NOMO-1 treated with dmso at 0.1 percent for 144 hours (cell line): Measurements from ENCODE around the gene FBXL17.

ENCODE experiments used
- DNase-seq: peaks from one replicate; lab custom pipeline; 2025; ENCODE audit not compliant: unreplicated experiment; lab: John Stamatoyannopoulos, UW

FBXL17 gene

DNA sequence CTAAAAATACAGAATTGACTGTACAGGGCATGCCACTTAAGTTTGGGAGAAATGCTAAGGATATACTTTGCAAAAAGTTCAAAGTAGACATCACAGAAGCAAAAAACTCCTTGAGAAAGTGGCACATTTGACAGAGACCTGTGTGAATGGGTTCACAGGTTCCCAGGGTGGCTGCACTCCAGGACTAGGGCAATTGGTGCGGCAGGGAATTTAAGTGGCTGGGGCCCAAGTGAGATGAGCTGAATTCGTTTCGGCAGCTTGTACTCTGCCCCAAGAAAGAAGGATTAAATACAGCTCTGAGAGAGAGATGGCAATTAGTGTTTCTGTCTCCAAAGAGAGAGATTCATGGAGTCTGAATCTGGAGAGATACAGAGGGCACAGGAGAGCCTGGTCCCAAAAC is 280.1 kb downstream of the FBXL17 start:
- no peak for DNase-seq

DNA sequence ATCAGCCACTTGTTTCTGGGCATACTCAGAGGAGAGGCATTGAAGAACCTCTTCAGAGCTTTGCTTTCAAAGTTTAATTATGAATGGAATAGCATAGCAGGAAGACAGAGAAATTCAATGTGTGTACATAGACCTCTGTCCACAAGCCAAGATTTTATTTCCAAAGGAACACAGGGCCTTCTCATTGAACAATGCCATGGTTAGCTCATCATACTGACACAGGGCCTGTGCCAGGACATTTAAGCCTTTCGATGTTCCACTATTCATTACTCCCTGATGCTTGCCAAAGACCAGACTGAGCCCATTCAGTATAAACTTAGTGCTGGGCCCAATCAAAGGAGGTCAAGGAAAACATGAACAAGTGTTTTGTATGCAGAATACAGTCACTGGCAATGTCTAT is 280.8 kb downstream of the FBXL17 start:
- no peak for DNase-seq

GRCh38 chr5:108094800-108095199 is 287.1 kb downstream of the FBXL17 start:
- no peak for DNase-seq

DNA sequence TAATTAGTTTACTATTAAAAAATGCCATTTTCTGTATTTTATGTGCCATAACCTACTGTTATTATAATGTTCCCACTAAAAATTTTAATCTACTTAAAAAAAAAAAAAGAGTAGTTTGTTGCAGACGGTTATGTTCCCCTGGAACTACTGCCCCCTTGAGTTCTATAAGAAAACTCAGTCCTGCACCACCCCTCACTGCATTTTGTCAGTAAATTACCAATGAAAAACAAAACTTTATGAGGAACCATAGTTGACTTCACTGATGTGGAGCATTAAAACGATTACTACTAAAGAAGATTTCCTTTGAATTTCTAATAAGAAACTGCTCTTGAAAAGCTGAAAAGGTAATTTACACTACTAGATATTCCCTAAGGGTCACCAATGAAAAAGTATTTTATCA is 288.7 kb downstream of the FBXL17 start:
- DNase-seq, result no peak

- no peak for DNase-seq
These were observed 291.0 kb downstream of the FBXL17 start for GRCh38 chr5:108090946-108091345.

GRCh38 chr5:108084105-108084504 is 297.8 kb downstream of the FBXL17 start:
- no peak for DNase-seq

DNA sequence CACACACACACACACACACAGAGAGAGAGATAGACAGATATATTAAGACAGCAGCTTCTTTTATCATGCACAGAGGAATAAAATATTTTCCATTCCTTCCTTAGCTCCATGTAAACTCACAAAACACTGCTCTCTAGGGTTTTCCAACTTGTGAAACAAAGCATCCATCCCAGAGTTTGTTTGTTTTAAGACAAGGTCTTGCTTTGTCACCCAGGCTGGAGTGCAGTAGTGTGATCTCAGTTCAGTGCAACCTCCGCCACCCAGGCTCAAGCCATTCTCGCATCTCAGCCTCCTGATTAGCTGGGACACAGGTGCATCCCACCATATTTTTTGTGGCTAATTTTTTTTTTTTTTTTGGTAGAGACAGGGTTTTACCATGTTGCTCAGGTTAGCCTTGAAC is 298.7 kb downstream of the FBXL17 start:
- no peak for DNase-seq

- no peak for DNase-seq
These were observed 300.2 kb downstream of the FBXL17 start for GRCh38 chr5:108081707-108082106.

DNA sequence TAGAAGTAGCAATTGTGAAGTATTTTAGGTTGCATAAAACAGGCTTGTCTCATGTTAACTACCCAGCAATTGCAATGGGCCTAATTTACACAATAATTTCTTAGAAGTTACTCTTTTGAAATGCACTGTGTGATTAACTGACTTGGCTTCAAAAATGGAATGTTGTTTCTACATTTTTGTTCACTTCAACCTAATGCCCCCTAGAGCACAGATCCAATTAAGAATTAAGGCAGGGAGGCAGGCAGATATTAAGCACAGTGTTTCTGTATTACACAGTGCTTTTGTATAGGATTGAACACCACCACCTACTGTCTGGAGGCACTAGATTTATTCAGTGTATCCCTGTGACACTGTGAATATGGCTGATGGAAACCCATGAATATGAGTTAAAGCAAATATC is 302.1 kb downstream of the FBXL17 start:
- no peak for DNase-seq

GRCh38 chr5:108078882-108079281 is 303.0 kb downstream of the FBXL17 start:
- DNase-seq, result no peak

- DNase-seq, result no peak
These were observed 303.6 kb downstream of the FBXL17 start for GRCh38 chr5:108078345-108078744.

DNA sequence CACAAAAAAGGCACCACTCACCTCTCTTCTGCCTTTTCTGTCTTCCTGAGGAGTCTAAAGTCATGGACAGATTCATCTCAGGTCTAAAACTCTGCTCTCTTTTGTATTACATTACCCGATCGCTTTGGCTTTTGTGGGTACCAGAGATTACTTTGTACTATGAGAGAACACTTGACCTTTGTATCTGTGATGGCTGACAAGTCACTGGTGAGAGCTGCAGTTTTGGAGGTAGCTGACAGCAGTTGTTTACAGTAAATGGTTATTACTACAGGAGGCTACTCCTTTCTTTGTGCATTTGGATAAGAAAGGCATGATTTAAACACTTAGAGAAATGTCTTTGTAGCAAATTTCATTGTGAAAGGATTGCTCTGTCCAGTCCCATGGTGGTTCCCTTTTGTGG is 307.3 kb downstream of the FBXL17 start:
- no peak for DNase-seq

DNA sequence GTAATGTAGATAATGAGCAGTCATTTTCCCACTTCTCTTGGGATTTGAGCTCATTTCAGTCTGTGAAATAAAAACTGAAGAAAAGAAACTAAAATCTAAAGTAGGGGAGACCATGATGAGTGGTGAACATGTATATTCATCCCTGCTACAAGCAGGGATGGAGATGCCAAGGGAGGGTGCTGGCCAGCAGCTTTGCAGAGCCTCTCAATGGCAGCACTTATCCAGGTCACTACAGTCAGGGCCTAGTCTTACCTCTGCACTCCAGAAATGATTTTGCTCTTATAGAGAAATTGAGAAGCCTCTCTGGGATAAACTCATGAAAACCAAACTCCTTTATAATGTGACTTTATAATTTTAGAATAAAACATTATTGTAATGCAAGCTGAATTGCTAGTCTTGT is 317.6 kb downstream of the FBXL17 start:
- no peak for DNase-seq

DNA sequence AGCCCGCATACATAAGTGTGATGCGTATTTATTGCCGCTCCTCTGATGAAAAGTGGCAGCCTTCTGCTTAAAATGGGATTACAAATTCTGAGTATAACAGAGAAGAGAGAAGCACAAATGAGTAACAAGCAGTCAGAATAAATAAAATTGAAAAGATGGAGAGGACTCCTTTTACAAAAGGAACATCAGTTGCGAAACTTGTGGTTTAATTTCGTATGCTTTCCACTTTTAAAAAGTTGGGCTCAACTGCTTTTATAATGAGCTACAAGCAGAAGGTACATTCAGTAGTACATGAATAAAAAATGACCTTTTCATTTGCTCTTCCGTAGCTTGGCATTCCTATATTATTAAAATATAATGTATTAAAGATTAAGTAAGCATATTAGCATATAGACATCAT is 320.0 kb downstream of the FBXL17 start:
- DNase-seq, result no peak

GRCh38 chr5:108060340-108060739 is 321.6 kb downstream of the FBXL17 start:
- no peak for DNase-seq

GRCh38 chr5:108059334-108059733 is 322.6 kb downstream of the FBXL17 start:
- DNase-seq, result no peak

GRCh38 chr5:108054349-108054748 is 327.5 kb downstream of the FBXL17 start:
- DNase-seq, result no peak

- no peak for DNase-seq
These were observed 334.8 kb downstream of the FBXL17 start for GRCh38 chr5:108046955-108047670.

DNA sequence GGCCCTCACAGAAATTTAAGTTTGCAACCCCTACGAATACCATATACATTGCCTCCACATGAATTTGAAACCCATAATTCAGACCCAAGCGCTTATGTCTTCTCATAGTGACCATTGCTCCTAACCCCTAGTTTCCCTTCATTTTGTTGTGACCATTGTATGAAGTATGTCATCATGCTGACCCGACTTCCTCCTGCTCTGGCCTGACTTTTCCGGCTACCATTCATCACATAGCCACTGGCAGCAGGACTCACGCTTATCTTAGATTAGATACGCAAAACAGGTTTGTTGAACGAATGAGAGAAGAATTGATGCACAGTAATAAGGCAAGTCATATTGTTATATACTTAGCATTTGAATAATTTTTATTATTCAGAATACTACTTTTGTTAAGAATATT is 345.4 kb downstream of the FBXL17 start:
- no peak for DNase-seq

- no peak for DNase-seq
These were observed 353.0 kb downstream of the FBXL17 start for GRCh38 chr5:108028883-108029282.

- DNase-seq, result no peak
These were observed 353.5 kb downstream of the FBXL17 start for GRCh38 chr5:108028412-108028811.

- DNase-seq, result no peak
These were observed 355.9 kb downstream of the FBXL17 start for GRCh38 chr5:108025957-108026356.

DNA sequence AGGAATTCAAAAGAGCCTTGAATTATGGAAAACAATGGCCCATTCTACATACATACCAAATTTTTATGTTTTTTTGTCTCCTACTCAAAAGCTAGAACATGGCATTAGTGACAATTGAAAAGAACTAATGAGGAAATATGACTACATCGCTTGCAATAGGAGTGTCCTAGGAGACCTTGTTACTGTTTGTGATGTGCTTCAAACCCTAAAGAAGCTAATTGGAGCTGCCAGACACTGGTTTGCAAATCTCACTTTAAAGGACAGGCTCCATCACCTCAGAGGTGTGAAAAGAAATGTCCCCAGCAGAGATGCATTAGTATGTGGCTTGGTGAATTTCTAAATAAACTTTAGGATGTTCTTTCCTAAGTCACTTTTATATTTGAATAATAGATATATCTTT is 356.9 kb downstream of the FBXL17 start:
- no peak for DNase-seq
